ENCODE results near the gene UGT1A7.

UGT1A7 gene

GRCh38 chr2:233807966-233808935, 126.5 kb downstream of the UGT1A7 start:
- TF ChIP-seq POLR2AphosphoS5 (IDR thresholded peaks at IDR 0.05; ENCODE audit: low read depth, low read length) (no peak), POLR2A (IDR thresholded peaks at IDR 0.05; ENCODE audit: low read depth, low read length) (no peak), TAF1 (IDR thresholded peaks at IDR 0.05; ENCODE audit: borderline replicate concordance, low read depth, low read length) (no peak)
- FAIRE-seq (no peak), DNase-seq (ENCODE audit: insufficient read length) (no peak)

GRCh38 chr2:233810385-233810784, 128.7 kb downstream of the UGT1A7 start:
- FAIRE-seq, result no peak
- no peak for TF ChIP-seq POLR2A (IDR thresholded peaks at IDR 0.05; ENCODE audit: low read depth, low read length)
- TF ChIP-seq TAF1 (IDR thresholded peaks at IDR 0.05; ENCODE audit: borderline replicate concordance, low read depth, low read length), result no peak
- no peak for TF ChIP-seq POLR2AphosphoS5 (IDR thresholded peaks at IDR 0.05; ENCODE audit: low read depth, low read length)
- no peak for DNase-seq (ENCODE audit: insufficient read length)

- FAIRE-seq, result no peak
- no peak for TF ChIP-seq POLR2A (IDR thresholded peaks at IDR 0.05; ENCODE audit: low read depth, low read length)
- TF ChIP-seq POLR2AphosphoS5 (IDR thresholded peaks at IDR 0.05; ENCODE audit: low read depth, low read length), result no peak
- TF ChIP-seq TAF1 (IDR thresholded peaks at IDR 0.05; ENCODE audit: borderline replicate concordance, low read depth, low read length), result no peak
Observed at GRCh38 chr2:233811087-233811486, 129.4 kb downstream of the UGT1A7 start.

GRCh38 chr2:233811732-233812131, 130.0 kb downstream of the UGT1A7 start:
- DNase-seq (ENCODE audit: insufficient read length) (no peak), FAIRE-seq (no peak)
- no peak for TF ChIP-seq POLR2A (IDR thresholded peaks at IDR 0.05; ENCODE audit: low read depth, low read length)
- TF ChIP-seq TAF1 (IDR thresholded peaks at IDR 0.05; ENCODE audit: borderline replicate concordance, low read depth, low read length), result no peak
- TF ChIP-seq POLR2AphosphoS5 (IDR thresholded peaks at IDR 0.05; ENCODE audit: low read depth, low read length), result no peak

More at GRCh38 chr2:233811087-233811486, 129.4 kb downstream of the UGT1A7 start:
- DNase-seq (ENCODE audit: insufficient read length), result no peak

GRCh38 chr2:233813236-233814055, 131.7 kb downstream of the UGT1A7 start:
- no peak for DNase-seq (ENCODE audit: insufficient read length)
- FAIRE-seq, result no peak

GRCh38 chr2:233814056-233814835, 132.5 kb downstream of the UGT1A7 start:
- TF ChIP-seq TAF1 (IDR thresholded peaks at IDR 0.05; ENCODE audit: borderline replicate concordance, low read depth, low read length), result no peak
- DNase-seq (ENCODE audit: insufficient read length) (no peak), FAIRE-seq (no peak)

More at GRCh38 chr2:233813236-233814055, 131.7 kb downstream of the UGT1A7 start:
- TF ChIP-seq POLR2A (IDR thresholded peaks at IDR 0.05; ENCODE audit: low read depth, low read length) (no peak), POLR2AphosphoS5 (IDR thresholded peaks at IDR 0.05; ENCODE audit: low read depth, low read length) (no peak), TAF1 (IDR thresholded peaks at IDR 0.05; ENCODE audit: borderline replicate concordance, low read depth, low read length) (no peak)

GRCh38 chr2:233815861-233816260, 134.2 kb downstream of the UGT1A7 start:
- no peak for DNase-seq (ENCODE audit: insufficient read length)
- no peak for TF ChIP-seq POLR2A (IDR thresholded peaks at IDR 0.05; ENCODE audit: low read depth, low read length)
- TF ChIP-seq TAF1 (IDR thresholded peaks at IDR 0.05; ENCODE audit: borderline replicate concordance, low read depth, low read length), result no peak
- no peak for TF ChIP-seq POLR2AphosphoS5 (IDR thresholded peaks at IDR 0.05; ENCODE audit: low read depth, low read length)
- no peak for FAIRE-seq

- no peak for TF ChIP-seq POLR2AphosphoS5 (IDR thresholded peaks at IDR 0.05; ENCODE audit: low read depth, low read length)
- no peak for TF ChIP-seq POLR2A (IDR thresholded peaks at IDR 0.05; ENCODE audit: low read depth, low read length)
- no peak for TF ChIP-seq TAF1 (IDR thresholded peaks at IDR 0.05; ENCODE audit: borderline replicate concordance, low read depth, low read length)
- no peak for FAIRE-seq
Observed at GRCh38 chr2:233816334-233816733, 134.6 kb downstream of the UGT1A7 start.

GRCh38 chr2:233816771-233817170, 135.1 kb downstream of the UGT1A7 start:
- no peak for TF ChIP-seq TAF1 (IDR thresholded peaks at IDR 0.05; ENCODE audit: borderline replicate concordance, low read depth, low read length)
- TF ChIP-seq POLR2A (IDR thresholded peaks at IDR 0.05; ENCODE audit: low read depth, low read length), result no peak
- no peak for TF ChIP-seq POLR2AphosphoS5 (IDR thresholded peaks at IDR 0.05; ENCODE audit: low read depth, low read length)
- DNase-seq (ENCODE audit: insufficient read length) (no peak), FAIRE-seq (no peak)

More at GRCh38 chr2:233816334-233816733, 134.6 kb downstream of the UGT1A7 start:
- no peak for DNase-seq (ENCODE audit: insufficient read length)

GRCh38 chr2:233817361-233817911, 135.7 kb downstream of the UGT1A7 start:
- TF ChIP-seq TAF1 (IDR thresholded peaks at IDR 0.05; ENCODE audit: borderline replicate concordance, low read depth, low read length) (no peak), POLR2AphosphoS5 (IDR thresholded peaks at IDR 0.05; ENCODE audit: low read depth, low read length) (no peak), POLR2A (IDR thresholded peaks at IDR 0.05; ENCODE audit: low read depth, low read length) (no peak)
- FAIRE-seq, result no peak

More at GRCh38 chr2:233817361-233817911, 135.7 kb downstream of the UGT1A7 start:
- no peak for DNase-seq (ENCODE audit: insufficient read length)
